Activated CD4-positive, alpha-beta T cell treated with anti-CD3 and anti-CD28 coated beads for 36 hours (primary cell): ENCODE measurements around the gene CDC14C. TPM values are rescaled to one million over a fixed set of nuclear protein-coding genes. Genes with fewer than 3 reads are reported as not detected.

Experiments
- ATAC-seq: fragments of 200-7000 bp; cut with Tn5 transposase; one replicate; pipeline ENCODE4 v1.10.0; 2021; ENCODE audit warnings: mild to moderate bottlenecking, moderate library complexity
- CTCF ChIA-PET: fragments of 350-600 bp; sonication (Branson Sonifier 250); formaldehyde crosslinking; loops from one replicate; lab custom pipeline; 2021; ENCODE audit warnings: antibody characterized with exemption; lab: Charles Lee
- POLR2A ChIA-PET: fragments of 350-600 bp; sonication (Branson Sonifier 250); formaldehyde crosslinking; loops from one replicate; lab custom pipeline; 2021; ENCODE audit warnings: antibody characterized with exemption, inconsistent platforms; lab: Charles Lee
- DNase-seq: peaks from one replicate; pipeline ENCODE4 v3.0.0-alpha.2; 2020
- H3K27ac Mint-ChIP-seq: one replicate; pipeline ENCODE4 v1.8.0; 2021; ENCODE audit warnings: mixed read lengths
- H3K27me3 Mint-ChIP-seq: one replicate; pipeline ENCODE4 v1.8.0; 2021; ENCODE audit warnings: mixed read lengths
- H3K36me3 Mint-ChIP-seq: one replicate; pipeline ENCODE4 v1.8.0; 2021; ENCODE audit warnings: low read depth, mixed read lengths
- H3K4me1 Mint-ChIP-seq: one replicate; pipeline ENCODE4 v1.8.0; 2021; ENCODE audit warnings: mixed read lengths
- H3K4me3 Mint-ChIP-seq: one replicate; pipeline ENCODE4 v1.8.0; 2021; ENCODE audit warnings: mild to moderate bottlenecking, moderate library complexity, mixed read lengths
- H3K9me3 Mint-ChIP-seq: one replicate; pipeline ENCODE4 v1.8.0; 2021; ENCODE audit warnings: low read depth, mixed read lengths
- intact Hi-C, 2 experiments: fragments of 100-400 bp; cut with DNase I in 1 of 2; cut with micrococcal nuclease in 1 of 2; formaldehyde crosslinking; loops; one replicate each; pipeline versions ENCODE4 v1.14.2 to v1.15.1; 2022 to 2024; cut with DNase I, micrococcal nuclease
- total RNA-seq, 2 experiments: library from RNA; stranded (reverse); gene quantifications; one replicate each; pipeline ENCODE4 v1.2.3, GENCODE V29; 2021

Gene CDC14C
- total RNA-seq, 2 experiments from 2014 or later, result not detected

DNA sequence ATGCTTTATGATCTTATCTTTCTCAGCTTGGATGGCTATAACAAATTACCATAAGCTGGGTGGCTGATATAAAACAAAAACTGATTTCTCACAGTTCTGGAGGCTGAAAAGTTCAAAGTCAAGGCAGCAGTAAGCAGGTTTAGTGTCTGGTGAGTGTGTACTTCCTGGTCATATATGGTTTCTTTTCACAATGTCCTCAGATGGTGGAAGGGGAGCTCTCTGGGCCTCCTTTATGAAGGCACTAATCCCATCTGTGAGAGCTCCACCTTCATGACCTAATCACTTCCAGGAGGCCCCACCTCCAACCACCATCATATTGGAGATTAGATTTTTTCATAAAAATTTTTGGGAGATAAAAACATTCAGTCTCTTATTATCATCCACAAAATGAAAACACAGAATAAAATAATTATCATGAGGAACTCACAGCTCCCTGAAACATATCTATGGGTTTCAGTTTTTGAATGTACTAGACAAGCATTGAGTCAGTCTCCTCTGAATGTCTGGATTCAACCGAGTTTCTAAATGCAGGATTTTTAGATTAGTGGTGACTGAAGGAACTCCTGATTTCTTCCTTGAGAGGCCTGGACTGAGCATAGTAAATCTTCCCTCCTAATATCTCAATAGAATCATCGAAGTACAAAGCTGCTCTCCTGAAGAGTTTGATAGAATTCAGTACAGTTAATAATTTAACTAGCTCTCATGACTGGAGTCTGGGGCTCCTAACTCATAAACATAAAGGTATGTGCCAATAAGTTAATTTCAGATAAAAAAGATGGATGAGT lies 8.0 kb downstream of the CDC14C start:
- POLR2A ChIA-PET, result no interaction called here
- Mint-ChIP-seq H3K27me3 (no peaks in the 10 kb centered on the region), H3K9me3 (no peaks in the 10 kb centered on the region), H3K4me3 (no peak overlapping the region), H3K27ac (no peak overlapping the region), H3K36me3 (no peaks in the 10 kb centered on the region), H3K4me1 (no peaks in the 10 kb centered on the region)
- no peak for DNase-seq
- CTCF ChIA-PET, result no interaction called here
- no peak for ATAC-seq
- intact Hi-C loops, result no loop called here

DNA sequence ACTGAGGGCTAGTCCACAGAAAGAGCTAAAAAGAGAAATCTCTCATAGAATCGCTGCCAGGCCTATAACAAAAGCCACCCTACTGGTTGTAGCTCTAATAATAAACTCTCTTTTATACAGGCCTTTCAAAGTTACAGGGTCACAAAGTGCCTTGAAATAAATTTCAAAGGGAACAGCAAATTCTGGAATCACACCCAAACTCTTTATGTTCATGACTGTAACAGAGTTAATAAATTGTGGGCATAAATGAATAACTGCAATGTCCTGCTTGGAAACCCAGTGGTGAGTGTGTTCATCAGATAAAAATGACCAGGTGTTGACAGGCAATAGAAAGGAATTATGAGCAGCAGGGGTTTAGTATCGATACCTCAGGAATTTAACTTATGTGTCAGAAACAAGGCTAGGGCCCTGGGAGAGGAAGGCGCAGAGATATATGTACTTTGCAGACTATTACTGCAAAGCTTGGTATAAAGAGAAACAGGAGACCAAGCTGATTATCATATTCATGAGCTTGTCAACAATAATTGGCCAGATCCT lies 9.3 kb downstream of the CDC14C start:
- Mint-ChIP-seq H3K4me1 (no peaks in the 10 kb centered on the region), H3K27me3 (no peaks in the 10 kb centered on the region), H3K4me3 (no peak overlapping the region), H3K9me3 (no peaks in the 10 kb centered on the region), H3K27ac (no peak overlapping the region), H3K36me3 (no peaks in the 10 kb centered on the region)
- ChIA-PET POLR2A (no interaction called here), CTCF (no interaction called here)
- DNase-seq (no peak), ATAC-seq (no peak)
- intact Hi-C loops, result no loop called here

DNA sequence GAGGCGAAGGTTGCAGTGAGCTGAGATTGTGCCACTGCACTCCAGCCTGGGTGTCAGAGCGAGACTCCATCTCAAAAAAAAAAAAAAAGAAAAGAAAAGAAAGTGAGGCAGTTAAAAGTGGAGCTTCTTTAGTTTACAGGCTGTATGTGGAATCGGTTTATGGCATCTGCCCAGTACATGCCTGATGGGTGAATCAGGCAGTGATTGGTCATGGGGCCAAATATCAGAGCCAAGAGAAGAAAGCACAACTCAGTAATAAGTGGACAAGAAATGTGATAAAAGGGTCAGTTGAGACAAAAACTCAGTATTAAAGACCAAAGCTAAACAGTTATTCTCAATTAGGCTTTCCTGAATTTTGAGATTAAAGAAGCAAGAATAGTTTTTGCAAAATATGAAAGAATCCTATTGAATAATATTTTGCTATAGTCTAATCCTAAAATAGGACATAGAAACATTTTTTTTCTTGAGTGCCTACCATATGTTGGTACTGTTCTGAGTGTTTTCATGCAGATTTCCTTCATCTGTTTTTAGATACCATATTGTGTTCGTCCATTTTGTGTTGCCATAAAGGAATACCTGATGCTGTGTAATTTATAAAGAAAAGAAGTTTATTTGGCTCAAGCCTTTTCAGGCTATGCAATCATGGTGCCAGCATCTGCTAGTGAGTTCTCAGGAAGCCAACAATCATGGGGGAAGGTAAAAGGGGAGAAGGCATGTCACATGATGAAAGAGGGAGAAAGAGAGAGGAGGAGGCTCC lies 14.4 kb downstream of the CDC14C start:
- Mint-ChIP-seq H3K36me3 (no peaks in the 10 kb centered on the region), H3K27me3 (no peaks in the 10 kb centered on the region), H3K9me3 (no peaks in the 10 kb centered on the region), H3K4me3 (no peak overlapping the region), H3K27ac (no peak overlapping the region), H3K4me1 (no peaks in the 10 kb centered on the region)
- CTCF ChIA-PET, result no interaction called here
- DNase-seq, result no peak
- POLR2A ChIA-PET, result no interaction called here
- ATAC-seq, result no peak
- intact Hi-C loops, result no loop called here

DNA sequence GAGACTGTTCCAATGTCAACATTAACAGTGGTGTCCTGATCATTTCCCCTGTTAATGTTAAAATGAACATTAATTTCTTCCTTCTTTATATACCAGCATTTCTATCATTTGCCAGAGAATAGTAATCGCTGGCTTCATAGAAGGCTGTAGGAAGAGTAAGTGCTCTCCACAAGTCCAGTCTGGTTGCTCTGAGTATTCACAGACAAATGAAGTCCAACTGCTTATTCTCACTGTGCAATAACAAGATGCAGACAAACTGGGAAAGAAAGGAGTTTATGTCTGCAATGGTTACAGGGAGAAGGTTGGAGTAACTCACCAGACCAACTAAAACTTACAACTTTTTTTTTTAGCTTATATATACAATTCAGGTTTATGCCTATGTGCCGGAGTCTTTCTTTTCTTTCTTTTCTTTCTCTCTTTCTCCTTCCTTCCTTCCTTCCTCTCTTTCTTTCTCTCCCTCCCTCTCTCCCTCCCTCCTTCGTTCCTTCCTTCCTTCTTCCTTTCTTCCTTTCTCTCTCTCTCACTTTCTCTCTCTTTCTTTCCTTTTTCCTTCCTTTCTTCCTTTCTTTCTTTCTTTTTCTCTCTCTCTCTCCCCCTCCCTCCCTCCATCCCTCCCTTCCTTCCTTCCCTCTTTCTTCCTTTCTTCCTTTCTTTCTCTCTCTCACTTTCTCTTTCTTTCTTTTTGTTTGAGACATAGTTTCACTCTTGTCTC lies 19.1 kb downstream of the CDC14C start:
- POLR2A ChIA-PET, result no interaction called here
- no peak for DNase-seq
- CTCF ChIA-PET, result no interaction called here
- H3K4me1 Mint-ChIP-seq, result no peaks in the 10 kb centered on the region
- no peaks in the 10 kb centered on the region for H3K9me3 Mint-ChIP-seq
- intact Hi-C loops, result no loop called here
- H3K4me3 Mint-ChIP-seq, result no peak overlapping the region
- H3K36me3 Mint-ChIP-seq, result no peaks in the 10 kb centered on the region
- no peak for ATAC-seq
- H3K27ac Mint-ChIP-seq, result no peak overlapping the region
- H3K27me3 Mint-ChIP-seq, result no peaks in the 10 kb centered on the region

DNA sequence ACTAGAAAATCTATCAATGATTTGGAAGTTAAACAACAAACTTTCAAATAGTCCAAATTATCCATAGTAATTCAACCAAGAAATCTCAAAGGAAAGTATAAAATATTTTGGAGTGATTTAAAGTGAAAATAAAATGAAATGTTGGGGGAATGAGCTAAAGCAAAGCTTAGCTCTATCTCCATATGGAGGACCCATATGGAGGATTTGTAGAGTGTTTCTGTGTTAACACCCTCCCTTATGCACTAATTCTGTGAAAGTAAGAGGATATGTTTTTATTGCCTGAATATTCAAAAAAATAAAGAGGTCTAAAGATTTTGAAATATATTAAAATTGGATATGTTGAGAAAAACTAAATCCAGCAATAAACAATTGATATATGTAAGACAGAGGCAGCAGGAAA lies 31.6 kb downstream of the CDC14C start:
- DNase-seq, result no peak
- POLR2A ChIA-PET, result no interaction called here
- Mint-ChIP-seq H3K27ac (no peak overlapping the region), H3K36me3 (no peaks in the 10 kb centered on the region), H3K27me3 (no peaks in the 10 kb centered on the region), H3K9me3 (peaks cover 2% of the 10 kb centered on the region), H3K4me1 (no peaks in the 10 kb centered on the region), H3K4me3 (no peak overlapping the region)
- CTCF ChIA-PET, result interaction anchor here (0.7 kb wide), 1 partner anchor 71 kb away, joined by 3 read pairs; no protein-coding TSS in a partner anchor
- intact Hi-C loops, result no loop called here
- ATAC-seq, result no peak

DNA sequence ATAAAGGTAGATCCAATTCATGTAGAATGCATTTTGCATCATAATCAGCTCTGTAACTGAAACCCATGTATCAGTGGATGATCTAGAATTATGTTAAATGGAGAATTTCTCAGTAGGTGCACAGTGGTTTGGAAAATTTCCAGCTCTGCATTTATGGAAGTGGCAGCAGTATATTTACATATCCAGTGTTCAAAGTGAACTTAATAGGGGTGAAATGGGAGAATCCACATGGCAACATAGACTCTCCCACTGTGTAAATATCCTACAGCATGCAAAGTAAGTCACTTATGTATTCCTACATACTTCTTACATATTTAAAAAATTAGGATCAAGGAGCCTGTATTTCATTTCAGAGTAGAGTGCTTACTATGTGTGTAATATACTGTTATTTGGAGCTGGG lies 35.3 kb downstream of the CDC14C start:
- H3K27me3 Mint-ChIP-seq, result no peaks in the 10 kb centered on the region
- ChIA-PET POLR2A (no interaction called here), CTCF (no interaction called here)
- DNase-seq (no peak), ATAC-seq (no peak)
- no peak overlapping the region for H3K27ac Mint-ChIP-seq
- no peaks in the 10 kb centered on the region for H3K4me1 Mint-ChIP-seq
- no peak overlapping the region for H3K4me3 Mint-ChIP-seq
- H3K36me3 Mint-ChIP-seq, result no peaks in the 10 kb centered on the region
- H3K9me3 Mint-ChIP-seq, result no peaks in the 10 kb centered on the region
- intact Hi-C loops, result no loop called here

DNA sequence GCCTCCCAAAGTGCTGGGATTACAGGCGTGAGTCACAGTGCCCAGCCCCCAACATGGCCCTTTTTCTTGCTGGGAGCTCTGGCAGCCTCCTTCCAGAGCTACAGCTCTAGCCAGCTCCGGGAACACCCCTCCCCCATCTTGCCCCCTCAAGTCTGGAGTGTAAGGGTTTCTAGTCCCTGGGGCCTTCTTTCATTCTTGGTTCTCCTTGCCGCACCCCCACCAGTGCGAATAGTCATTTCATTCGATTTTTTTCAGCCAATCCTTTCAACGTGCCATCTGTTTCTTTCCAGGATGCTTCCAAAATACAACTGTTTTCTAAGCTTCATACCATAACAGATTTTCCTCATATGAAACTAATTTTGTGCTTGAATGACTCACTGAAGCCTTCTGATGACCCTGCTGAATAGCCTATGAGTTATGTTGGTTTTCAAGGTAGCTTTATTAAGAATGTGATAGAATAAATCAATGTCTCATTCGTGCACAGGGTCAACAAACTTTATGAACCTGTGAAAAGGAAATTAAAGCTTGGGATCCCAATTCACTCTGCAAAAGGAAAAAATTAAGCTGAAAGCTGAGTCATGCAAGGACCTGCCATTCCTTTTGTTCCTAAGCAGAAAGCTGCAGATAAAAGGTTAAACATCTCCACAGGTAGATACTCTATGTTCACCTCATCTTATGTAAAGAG lies 38.6 kb downstream of the CDC14C start:
- H3K36me3 Mint-ChIP-seq, result no peaks in the 10 kb centered on the region
- H3K4me1 Mint-ChIP-seq, result no peaks in the 10 kb centered on the region
- H3K27me3 Mint-ChIP-seq, result no peaks in the 10 kb centered on the region
- H3K9me3 Mint-ChIP-seq, result no peaks in the 10 kb centered on the region
- POLR2A ChIA-PET, result no interaction called here
- CTCF ChIA-PET, result interaction anchor here (0.7 kb wide), 1 partner anchor 1054 kb away, joined by 3 read pairs; no protein-coding TSS in a partner anchor
- intact Hi-C loops, result no loop called here
- DNase-seq (no peak), ATAC-seq (no peak)
- H3K4me3 Mint-ChIP-seq, result no peak overlapping the region
- no peak overlapping the region for H3K27ac Mint-ChIP-seq

DNA sequence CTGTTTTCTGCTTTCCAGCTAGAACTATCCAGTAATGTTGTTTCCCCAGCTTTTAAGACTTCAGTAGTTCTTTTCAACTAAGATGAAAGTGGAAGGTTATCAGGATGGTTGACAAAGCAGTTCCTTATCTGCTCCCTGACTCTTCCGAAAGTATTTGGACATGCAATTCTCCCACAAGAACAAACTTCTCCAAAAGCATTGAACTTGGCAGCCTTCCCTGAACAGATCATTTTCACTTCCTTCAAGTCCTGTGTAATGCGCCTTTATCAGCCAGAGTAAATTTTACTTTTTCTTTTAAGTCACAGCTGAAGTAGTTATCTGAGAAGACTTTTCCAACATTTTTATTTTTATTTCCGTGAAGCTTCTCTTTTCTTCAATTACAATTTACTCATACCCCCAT lies 39.7 kb downstream of the CDC14C start:
- Mint-ChIP-seq H3K4me1 (no peaks in the 10 kb centered on the region), H3K27ac (no peak overlapping the region), H3K4me3 (no peak overlapping the region), H3K27me3 (no peaks in the 10 kb centered on the region), H3K36me3 (no peaks in the 10 kb centered on the region), H3K9me3 (no peaks in the 10 kb centered on the region)
- ATAC-seq, result no peak
- POLR2A ChIA-PET, result no interaction called here
- intact Hi-C loops, result no loop called here
- no peak for DNase-seq
- CTCF ChIA-PET, result interaction anchor here (0.9 kb wide), 1 partner anchor 11 kb away, joined by 3 read pairs; no protein-coding TSS in a partner anchor

DNA sequence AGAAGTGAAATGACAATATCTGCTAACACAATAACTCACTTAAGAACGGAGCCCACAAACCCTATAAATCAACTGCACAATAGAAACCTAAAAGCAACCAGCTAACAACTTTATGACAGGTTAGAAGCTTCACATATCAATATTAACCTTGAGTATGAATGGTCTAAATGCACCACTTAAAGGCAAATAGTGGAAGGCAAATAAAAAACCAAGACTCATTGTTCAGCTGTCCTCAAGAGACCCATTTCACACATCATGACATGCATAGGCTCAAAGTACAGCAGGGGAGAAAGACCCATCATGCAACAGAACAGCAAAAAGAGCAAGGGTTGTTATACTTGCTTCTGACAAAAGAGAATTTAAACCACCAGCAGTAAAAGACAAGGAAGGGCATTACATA lies 46.8 kb downstream of the CDC14C start:
- ATAC-seq, result no peak
- POLR2A ChIA-PET, result no interaction called here
- Mint-ChIP-seq H3K9me3 (no peaks in the 10 kb centered on the region), H3K27me3 (no peaks in the 10 kb centered on the region), H3K4me1 (no peaks in the 10 kb centered on the region), H3K36me3 (no peaks in the 10 kb centered on the region), H3K4me3 (no peak overlapping the region), H3K27ac (no peak overlapping the region)
- CTCF ChIA-PET, result no interaction called here
- DNase-seq, result no peak
- intact Hi-C loops, result no loop called here

DNA sequence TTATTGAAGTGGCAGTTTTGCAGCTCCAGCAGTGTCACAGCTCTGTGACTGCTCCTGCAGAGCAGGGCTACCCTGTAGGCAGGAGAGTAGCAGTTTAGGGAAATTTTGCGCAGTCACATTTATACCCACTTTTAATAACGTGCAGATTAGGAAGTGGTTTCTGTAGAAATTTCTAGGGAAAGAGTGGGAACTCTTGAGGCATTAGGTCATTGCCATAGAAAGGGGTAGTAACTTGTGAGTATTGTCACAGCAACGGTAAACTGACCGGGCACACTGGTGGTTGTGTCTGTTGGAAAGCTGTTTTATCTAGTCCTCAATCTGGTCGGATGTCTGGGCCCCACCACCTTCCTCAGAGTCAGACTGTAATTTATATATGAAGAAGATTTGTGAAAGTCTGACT lies 51.9 kb downstream of the CDC14C start:
- DNase-seq (no peak), ATAC-seq (no peak)
- H3K27ac Mint-ChIP-seq, result no peak overlapping the region
- no peaks in the 10 kb centered on the region for H3K36me3 Mint-ChIP-seq
- intact Hi-C loops, result no loop called here
- no peaks in the 10 kb centered on the region for H3K27me3 Mint-ChIP-seq
- ChIA-PET POLR2A (no interaction called here), CTCF (interaction anchor here (0.7 kb wide), 1 partner anchor 271 kb away, joined by 3 read pairs; no protein-coding TSS in a partner anchor)
- H3K9me3 Mint-ChIP-seq, result no peaks in the 10 kb centered on the region
- H3K4me1 Mint-ChIP-seq, result no peaks in the 10 kb centered on the region
- H3K4me3 Mint-ChIP-seq, result no peak overlapping the region

DNA sequence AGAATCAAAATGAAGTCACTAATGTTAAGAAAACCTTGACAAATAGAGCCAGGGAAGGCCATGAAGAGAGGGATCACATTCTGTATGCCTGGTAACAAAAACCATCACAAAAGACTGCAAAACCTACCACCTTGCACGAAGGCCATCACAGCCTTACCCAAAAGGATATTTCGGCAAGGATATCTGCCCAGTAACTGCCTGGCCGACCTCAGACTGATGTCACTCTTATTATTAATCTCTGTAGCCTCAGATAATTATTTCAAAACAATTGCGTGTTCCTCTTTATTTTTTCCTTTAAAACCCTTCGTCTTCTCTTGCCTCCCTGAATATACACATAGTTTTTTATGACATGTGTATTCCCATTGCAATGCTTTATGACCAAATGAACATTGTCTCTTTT lies 52.5 kb downstream of the CDC14C start:
- POLR2A ChIA-PET, result no interaction called here
- H3K9me3 Mint-ChIP-seq, result no peaks in the 10 kb centered on the region

More for the DNA sequence above, 52.5 kb downstream of the CDC14C start:
- Mint-ChIP-seq H3K4me1 (no peaks in the 10 kb centered on the region), H3K36me3 (no peaks in the 10 kb centered on the region), H3K27ac (no peak overlapping the region), H3K27me3 (no peaks in the 10 kb centered on the region), H3K4me3 (no peak overlapping the region)
- intact Hi-C loops, result no loop called here
- no peak for DNase-seq
- ATAC-seq, result no peak
- CTCF ChIA-PET, result no interaction called here
